ENCODE results near the gene MAB21L2.

Gene MAB21L2

GRCh38 chr4:150577796-150578195 is 4.2 kb upstream of the MAB21L2 start:
- DNase-seq (ENCODE audit: low read depth): no peak

GRCh38 chr4:150578745-150579501 is 3.0 kb upstream of the MAB21L2 start:
- DNase-seq (ENCODE audit: low read depth): no peak

GRCh38 chr4:150579551-150580234 is 2.3 kb upstream of the MAB21L2 start:
- DNase-seq (ENCODE audit: low read depth): no peak

- no peak for DNase-seq (ENCODE audit: low read depth)
These were observed 1.6 kb upstream of the MAB21L2 start for GRCh38 chr4:150580306-150580705.

GRCh38 chr4:150581056-150581605 is 820 bp upstream of the MAB21L2 start:
- no peak for DNase-seq (ENCODE audit: low read depth)

- DNase-seq (ENCODE audit: low read depth): no peak
These were observed 305 bp upstream of the MAB21L2 start for GRCh38 chr4:150581641-150582051.

- DNase-seq (ENCODE audit: low read depth): no peak
These were observed 929 bp downstream of the MAB21L2 start for GRCh38 chr4:150582873-150583286.

GRCh38 chr4:150583287-150584110 is 1.5 kb downstream of the MAB21L2 start:
- no peak for DNase-seq (ENCODE audit: low read depth)

GRCh38 chr4:150584111-150584915 is 2.4 kb downstream of the MAB21L2 start:
- no peak for DNase-seq (ENCODE audit: low read depth)

- no peak for DNase-seq (ENCODE audit: low read depth)
These were observed 3.7 kb downstream of the MAB21L2 start for GRCh38 chr4:150585611-150586010.

GRCh38 chr4:150586162-150586810 is 4.3 kb downstream of the MAB21L2 start:
- DNase-seq (ENCODE audit: low read depth): no peak

- no peak for DNase-seq (ENCODE audit: low read depth)
These were observed 6.4 kb downstream of the MAB21L2 start for GRCh38 chr4:150588316-150588715.

- no peak for DNase-seq (ENCODE audit: low read depth)
These were observed 7.2 kb downstream of the MAB21L2 start for GRCh38 chr4:150589157-150589556.

- DNase-seq (ENCODE audit: low read depth): no peak
These were observed 8.7 kb downstream of the MAB21L2 start for GRCh38 chr4:150590631-150591030.

- no peak for DNase-seq (ENCODE audit: low read depth)
These were observed 9.5 kb downstream of the MAB21L2 start for GRCh38 chr4:150591406-150591805.

GRCh38 chr4:150591904-150592303 is 10.0 kb downstream of the MAB21L2 start:
- no peak for DNase-seq (ENCODE audit: low read depth)

GRCh38 chr4:150593996-150594395 is 12.0 kb downstream of the MAB21L2 start:
- DNase-seq (ENCODE audit: low read depth): no peak

- DNase-seq (ENCODE audit: low read depth): no peak
These were observed 17.0 kb downstream of the MAB21L2 start for GRCh38 chr4:150598909-150599308.

GRCh38 chr4:150599547-150599946 is 17.6 kb downstream of the MAB21L2 start:
- no peak for DNase-seq (ENCODE audit: low read depth)

- no peak for DNase-seq (ENCODE audit: low read depth)
These were observed 19.0 kb downstream of the MAB21L2 start for GRCh38 chr4:150600812-150601445.

- no peak for DNase-seq (ENCODE audit: low read depth)
These were observed 27.2 kb downstream of the MAB21L2 start for GRCh38 chr4:150609131-150609530.

Data from activated T-helper 9 cell treated with anti-CD3 and anti-CD28 coated beads, Interleukin-2, amount 50 U/mL, for 16 hours (primary cell).